GM03348 (cell line): ENCODE data around the gene MLC1.

Experiments
- DNase-seq: peaks from one replicate; pipeline ENCODE4 v3.0.0; 2012; ENCODE audit warnings: low spot score

Gene MLC1

DNA sequence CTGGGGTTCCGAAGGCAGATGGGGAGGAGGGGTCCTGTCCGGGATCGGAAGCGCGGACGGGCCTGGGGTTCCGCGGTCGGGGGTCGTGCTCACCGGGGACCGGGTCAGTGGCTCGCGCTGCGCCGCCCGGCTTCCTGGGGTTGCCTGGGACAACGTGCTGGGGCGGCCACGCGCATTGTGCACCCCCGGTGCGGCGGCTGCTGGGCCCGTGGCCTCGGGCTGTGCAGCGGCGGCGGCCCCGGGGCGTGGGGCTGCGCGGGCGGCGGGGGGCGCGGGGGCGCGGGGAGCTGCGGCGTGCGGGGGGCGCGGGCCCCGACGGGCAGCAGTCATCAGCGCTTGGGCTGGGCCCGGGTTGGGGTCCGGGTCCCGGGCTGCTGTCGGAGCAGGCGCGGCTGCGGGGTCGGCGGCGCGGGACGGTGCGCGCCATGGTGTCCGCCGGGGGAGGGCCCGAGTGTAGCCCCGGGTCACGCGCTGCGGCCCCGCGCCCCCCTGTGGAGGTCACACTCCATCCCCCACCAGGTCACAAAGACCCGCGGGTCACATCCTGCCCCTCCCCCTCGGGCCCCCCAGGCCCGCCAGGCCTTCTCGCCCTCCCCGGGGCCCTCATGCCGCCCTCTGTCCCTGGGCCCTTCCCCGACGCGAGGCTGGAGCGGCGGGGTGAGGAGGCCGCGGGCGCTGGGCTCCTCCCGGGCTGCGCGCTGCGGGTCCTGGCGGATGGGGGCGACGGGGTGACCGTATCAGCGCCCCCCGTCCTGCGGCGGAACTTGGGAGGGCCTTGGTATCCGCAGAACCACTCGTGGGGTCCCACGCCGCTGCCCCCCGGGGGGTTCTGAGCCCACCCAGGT is 26.9 kb downstream of the MLC1 start, which contains the start of gene TTLL8:
Gene TTLL8, minus strand, starts transcription at position 238 of the 845 bp plus-strand sequence.
- no peak for DNase-seq

DNA sequence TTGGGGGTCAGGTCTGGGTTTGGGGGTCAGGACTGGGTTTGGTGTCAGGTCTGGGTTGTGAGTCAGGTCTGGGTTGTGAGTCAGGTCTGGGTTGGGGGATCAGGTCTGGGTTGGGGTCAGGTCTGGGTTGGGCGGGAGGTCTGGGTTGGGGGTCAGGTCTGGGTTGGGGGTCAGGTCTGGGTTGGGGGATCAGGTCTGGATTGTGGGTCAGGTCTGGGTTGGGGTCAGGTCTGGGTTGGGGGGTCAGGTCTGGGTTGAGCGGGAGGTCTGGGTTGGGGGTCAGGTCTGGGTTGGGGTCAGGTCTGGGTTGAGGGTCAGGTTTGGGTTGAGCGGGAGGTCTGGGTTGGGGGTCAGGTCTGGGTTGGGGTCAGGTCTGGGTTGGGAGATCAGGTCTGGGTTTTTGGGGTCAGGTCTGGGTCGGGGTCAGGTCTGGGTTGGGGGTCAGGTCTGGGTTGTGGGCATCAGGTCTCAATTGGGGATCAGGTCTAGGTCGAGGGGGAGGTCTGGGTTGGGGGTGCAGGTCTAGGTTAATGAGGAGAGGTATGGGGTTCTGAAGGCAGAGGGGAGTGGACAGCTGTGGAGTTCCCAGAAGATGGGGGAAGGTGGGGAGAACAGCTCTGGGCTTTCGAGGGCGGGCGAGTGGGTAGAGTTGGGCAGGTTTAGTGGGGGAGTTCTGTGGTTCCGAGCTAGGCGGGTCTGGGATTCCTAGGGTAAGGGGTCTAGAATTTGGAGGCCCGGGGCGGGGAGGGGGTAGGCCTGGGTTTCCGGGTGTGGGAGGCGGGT is 27.8 kb downstream of the MLC1 start:
- DNase-seq, result no peak

DNA sequence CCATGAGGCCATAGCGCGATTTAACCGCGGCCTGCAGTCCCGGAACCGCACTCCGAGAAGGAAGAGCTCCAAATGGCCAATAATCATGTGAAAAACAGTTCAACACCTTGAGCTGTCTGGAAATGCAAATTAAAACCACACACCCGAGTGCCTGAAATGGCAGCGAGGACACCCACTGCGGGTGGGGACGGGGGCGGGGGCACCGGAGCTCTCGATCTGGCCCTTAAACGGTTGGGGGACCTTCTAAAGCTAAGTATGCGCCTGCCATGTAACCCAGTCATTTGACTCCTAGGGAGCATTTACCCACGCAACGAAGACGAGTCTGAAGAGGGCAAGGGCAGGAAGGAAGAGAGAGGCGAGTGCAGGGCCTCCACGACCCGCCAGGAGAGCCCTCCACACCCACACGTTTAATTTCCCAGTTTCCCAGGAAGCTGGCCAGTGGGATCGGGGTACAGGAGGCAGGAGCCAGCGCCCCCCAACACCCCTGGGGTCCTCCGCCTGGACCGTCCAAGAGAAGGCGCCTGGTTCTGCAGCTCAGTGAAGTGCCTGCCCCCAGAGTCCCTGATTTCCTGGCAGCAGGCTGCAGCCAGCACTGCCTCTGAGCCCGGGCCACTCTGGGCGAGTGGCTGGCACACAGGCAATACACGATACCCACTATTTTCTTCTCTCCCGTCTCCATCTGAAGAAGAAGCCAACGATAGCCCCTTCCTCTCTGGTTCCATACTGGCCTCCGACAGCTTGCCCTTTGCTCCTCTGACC is 28.8 kb downstream of the MLC1 start:
- DNase-seq, result no peak

DNA sequence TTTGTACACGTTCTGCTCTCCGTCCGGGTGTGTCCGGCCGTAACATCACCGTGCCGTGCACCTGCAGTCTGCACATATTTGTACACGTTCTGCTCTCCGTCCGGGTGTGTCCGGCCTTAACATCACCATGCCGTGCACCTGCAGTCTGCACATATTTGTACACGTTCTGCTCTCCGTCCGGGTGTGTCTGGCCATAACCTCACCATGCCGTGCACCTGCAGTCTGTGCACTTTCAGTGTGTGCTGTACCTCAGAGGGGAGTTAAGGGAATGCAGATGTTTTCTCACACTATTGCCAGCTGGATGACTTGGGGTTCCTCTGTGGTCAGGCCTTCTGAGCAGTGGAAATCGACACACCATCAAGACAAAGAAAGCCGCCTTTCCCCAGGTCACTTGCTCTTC is 31.4 kb downstream of the MLC1 start:
- no peak for DNase-seq

DNA sequence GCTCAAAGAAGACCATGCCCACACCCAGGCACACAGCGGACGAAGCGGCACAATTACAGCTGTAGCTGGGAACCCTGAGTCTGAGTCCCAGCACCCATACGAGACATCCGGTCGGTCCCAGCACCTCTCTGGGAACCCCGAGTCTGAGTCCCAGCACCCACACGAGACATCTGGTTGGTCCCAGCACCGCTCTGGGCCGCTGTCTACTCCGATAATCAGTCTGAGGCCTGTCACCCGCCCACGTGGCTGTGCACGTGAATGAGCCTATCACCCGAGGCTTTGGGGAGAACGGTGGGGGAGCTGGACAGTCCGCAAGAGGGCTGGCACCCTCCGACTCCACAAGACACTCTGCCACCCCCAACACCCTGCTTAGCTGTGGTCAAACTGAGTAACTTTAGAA is 33.3 kb downstream of the MLC1 start:
- no peak for DNase-seq

DNA sequence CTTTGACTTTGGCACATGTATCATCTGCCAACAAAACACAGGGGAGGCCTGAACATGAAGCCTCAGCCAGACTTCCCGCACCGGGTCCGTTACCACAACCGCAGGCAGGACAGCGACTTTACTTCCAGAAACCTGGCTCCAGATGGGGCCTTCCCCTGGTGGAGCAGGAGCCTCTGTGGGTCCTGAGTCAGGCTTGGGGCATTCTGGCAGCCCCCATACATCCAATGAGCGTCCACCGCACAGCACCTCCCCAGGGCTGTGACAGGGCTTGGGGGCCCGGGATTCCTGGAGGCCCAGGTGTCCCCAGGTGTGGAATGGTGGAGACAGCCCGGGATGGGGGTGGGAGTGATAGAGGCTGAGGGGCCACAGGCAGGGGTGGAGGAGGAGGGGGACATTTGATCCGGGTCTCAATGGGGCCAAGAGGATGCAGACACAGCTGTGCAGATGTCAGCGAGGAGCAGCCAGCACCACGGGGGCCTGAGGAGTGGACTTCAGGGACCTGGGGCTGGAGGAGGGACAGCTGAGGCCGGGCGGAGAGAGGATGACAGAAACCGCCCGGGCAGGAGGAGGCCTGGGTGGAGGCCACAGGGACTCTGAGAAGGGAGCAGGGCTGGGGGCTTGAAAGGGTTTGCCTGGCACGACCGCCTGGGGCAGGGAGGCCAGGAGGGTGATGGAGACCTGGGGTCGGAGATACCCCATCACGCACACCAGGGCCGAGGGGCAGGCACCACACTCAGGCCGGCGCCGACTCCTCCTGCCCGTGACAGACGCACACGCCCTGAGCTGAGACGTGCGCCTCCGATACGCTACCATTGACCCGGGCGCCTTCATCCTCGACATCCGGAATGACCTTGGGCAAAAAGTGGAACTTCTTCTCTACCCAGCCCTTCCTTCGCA is 35.7 kb downstream of the MLC1 start:
- DNase-seq, result no peak

DNA sequence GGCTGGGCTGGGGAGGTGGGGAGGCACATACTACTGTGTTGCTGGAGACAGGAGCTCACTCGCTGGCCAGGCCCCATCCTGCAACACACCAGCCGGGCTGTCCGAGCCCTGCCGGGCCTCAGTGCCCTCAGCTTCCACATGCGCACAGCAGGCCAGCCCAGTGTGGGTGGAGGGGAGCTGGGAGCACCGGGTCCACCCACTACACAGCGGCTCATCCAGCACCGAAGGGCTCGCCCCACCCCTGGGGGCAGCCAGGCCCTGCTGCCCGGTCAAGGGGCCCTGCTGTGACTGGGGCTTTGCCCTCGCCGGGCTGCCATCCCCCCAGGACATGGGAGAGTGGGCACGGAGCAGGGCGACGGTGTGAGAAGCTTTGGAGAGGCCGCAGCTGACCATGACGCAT is 36.4 kb downstream of the MLC1 start:
- DNase-seq, result no peak

DNA sequence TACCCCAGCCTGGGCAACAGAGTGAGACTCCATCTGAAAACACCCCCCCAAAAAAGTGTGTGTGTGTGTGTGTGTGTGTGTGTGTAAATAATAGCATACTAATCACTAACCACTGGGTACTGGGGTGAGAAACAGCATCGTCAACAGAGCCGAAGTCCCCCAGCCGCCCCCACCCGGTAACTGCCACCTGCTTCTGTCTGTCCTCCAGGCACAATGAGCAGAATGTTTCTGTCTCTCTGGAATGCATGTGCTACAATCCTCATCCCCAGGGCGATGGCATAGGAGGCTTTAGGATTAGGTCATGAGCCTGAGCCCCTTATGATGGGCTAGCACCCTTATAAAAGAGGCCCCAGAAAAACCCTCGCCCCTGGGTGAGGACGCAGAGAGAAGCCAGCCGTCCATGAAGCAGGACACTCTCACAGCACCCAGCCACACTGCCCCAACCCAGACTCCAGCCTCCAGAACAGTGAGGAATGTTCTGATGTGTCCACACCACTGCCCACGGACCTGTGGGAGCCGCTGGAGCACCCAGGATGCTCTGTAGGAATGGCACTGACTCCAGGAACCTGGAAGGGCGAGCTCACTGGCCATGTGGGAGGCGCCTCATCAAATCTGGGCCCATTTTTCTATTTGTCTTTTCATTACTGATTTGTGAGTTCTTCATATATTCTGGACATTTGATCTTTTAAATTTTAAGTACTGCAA is 37.0 kb downstream of the MLC1 start:
- DNase-seq, result no peak

DNA sequence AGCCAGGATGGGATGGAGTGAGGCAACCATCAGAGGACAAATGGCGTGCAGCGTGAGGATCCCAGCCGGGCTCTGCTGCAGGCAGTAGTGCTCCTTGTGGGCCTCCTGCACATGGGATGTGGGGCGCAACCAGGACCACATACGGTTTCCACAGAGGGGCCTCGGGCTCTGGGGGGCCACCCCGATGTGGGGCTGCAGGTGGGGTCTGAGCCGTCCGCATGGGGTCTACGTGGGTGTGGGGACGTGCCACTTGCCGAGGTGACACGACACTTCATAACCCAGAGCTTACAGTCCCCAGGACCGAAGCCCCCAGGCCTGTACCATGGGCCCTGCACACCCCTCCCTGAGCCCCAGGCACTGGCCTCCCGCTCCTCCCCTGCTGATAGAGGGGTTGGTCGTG is 37.9 kb downstream of the MLC1 start:
- DNase-seq, result no peak

DNA sequence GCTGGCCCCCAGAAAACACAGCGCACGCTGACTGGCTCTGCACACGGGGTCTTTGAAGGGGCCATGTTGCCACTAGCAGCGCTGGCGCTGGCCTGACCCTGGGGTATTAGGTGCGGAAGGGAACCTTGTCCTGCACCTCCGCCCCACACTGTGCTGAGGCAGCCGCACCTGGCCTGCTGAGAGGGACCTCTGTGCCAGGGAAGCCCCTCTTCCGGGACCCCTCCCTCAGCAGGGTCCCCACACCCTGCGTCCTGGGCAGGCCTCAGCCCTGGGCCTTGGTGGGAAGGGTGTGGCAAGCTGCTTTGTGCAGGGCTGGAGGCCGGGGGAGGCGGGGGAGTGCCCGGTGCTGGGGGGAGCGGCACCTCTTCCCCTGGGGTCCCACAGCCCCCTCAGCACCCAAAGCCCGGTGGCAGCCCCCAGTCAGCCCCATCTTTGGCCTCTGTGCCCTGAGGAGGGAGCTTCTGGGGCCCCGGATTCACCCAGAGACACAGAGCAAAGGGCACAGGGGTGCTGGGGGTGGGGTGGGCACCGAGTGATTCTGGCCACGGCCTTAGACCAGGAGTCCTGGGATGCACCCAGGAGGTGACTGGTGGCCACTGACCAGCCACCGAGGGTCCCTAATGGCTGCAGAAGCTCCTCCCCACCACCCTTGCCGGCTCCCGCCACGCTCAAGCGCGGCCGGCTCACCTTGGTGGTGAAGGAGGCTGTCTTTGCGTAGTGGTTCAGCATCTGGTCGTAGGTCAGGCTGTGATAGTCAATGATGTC is 38.6 kb downstream of the MLC1 start:
- no peak for DNase-seq

DNA sequence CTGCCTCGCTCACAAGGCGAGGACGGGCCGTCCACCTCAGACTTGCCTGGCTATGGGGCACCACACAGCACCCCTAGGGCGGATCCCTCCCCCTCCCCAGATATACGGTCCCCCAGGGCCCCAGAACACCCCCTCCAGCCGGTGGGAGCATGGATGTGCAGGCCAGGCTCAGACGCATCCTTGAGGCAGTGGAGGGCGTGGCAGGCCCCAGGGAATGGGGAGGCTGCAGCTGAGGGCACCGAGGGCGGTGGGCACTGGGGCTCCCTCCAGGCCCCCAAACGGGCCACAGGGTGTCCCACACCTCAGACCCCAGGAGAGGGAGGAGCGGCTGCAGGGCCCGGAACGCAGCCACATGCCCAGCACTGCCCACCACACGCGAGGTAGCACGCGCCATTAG is 39.2 kb downstream of the MLC1 start:
- no peak for DNase-seq

DNA sequence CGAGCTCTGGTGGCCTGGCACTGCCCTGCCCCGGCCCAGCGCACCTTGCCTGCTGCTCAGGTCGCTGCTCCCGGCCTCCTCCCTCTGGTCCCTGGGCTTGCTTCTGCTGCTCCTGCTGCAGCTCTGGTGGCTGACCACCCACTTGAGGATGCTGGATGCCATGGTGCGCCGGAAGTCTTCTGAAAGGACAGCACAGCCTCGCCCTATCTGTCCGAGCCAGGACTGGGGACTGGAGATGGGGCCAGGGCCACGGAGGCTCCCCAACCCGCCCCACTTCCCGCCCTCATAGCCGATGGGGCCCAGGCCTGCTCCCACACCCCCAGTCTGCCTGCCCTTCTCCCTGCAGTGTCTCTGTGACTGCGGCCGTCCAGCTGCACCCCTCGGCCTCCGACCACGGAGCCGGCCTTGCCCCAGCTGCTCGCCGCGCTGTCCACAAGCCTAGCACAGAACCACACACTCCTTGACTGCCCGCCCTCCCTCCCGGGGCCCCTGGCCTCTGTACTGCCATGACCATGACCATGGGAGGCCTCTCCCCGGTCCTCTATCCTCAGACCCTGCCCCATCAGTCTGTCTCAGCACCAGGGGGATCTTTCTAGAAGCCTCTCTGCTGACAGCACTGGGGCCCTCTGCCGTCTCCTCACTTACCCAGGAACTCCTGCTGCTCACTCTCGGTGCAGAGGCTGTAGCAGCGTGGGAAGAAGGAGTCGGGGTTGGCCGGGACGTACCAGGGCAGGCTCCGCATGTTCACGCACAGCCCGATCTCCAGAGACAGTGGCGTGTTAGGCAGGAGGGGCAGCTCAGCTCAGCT is 39.8 kb downstream of the MLC1 start:
- DNase-seq, result peak; percentile 4

DNA sequence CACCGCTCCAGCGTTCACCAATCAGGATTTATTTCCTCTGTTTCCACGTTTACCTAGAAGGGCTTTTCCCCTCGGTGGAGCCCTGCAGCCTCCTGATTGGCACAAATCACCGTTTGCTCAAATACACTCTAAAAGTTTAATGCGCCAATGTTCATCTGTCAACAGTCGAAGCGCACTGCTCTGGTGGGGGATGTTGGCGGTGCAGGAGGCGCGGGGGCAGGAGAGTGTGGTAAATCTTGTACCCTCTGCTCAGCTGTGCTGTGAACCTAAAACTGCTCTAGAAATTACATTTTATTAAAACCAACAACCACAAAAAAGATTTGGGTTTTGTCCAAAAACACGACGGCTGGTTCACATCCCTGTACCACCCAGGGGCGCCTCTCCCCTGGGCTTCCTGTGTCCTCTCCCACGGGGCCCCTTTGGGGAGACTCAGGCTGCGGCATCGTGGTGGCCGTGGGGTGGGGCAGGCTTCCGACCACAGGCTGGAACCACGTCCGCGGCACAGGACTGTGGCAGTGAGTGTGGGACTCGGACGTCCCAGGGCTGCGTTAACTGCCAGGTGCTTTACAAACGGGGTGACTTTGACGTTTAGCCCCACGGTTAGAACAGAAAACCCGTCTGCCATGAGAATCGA is 40.6 kb downstream of the MLC1 start:
- DNase-seq, result no peak

DNA sequence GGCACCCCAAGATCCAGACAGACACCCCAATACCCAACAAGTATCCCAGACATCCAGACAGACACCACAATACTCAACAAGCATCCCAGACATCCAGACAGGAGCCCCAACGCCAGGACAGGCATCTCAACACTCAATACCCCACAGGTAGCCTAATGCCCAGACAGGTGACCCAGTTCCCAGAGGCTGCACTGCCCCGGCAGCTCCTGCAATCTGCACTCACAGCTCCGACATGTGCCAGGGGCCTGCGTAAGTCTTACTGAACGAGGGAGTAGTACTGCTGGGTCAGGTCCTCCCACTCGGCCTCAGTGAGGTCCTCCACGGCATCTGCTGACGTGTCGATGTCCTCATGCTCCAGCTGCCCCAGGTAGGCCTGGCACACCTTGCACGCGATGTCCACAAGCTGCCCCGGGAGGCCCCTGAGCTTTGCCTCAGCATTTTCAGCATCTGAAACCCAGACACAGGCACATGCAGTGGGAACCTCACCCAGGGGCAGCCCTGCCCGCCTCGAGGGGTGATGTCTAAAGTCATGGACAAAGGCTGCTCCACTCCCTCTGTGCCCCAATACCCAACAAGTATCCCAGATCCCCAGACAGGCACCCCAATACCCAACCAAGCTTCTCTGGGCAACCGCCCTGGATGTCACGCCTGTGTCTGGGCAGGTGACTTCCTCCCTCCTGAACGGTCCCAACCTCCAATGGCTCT is 43.7 kb downstream of the MLC1 start:
- DNase-seq, result no peak

DNA sequence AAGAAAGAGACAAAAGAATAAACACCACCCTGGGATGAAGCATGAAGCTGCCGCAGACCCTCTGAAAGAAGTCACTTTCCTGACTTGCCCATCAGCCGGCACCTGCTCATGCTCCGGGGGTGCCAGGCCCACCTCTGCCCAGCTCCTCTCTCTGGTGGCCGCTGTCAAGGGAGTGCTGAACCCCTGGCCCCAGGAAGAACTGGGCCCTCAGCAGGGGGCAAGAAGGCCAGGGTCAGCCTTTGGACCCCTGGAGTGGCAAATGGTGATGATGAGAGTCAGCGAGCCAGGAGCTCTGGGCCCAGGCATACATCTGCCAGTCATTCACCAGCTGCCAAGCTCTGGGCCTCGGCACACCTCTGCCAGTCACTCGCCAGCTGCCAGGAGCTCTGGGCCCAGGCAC is 44.5 kb downstream of the MLC1 start:
- DNase-seq, result no peak

DNA sequence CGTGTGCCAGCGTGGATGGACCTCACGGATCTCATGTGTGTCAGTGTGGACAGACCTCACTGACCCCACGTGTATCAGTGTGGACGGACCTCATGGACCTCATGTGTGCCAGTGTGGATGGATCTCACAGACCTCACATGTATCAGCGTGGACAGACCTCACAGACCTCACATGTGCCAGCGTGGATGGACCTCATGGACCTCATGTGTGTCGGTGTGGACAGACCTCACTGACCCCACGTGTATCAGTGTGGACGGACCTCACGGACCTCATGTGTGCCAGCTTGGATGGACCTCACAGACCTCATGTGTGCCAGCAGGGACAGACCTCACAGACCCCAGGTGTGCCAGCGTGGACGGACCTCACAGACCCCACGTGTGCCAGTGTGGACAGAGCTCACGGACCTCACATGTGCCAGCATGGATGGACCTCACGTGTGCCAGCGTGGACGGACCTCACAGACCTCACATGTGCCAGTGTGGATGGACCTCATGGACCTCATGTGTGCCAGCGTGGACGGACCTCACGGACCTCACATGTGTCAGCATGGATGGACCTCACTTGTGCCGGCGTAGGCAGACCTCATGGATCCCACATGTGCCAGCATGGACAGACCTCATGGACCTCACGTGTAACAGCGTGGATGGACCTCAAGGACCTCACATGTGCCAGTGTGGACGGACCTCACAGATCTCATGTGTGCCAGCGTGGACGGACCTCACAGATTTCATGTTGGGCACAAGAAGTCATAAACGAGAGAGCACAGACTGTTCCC is 45.4 kb downstream of the MLC1 start:
- DNase-seq, result no peak

DNA sequence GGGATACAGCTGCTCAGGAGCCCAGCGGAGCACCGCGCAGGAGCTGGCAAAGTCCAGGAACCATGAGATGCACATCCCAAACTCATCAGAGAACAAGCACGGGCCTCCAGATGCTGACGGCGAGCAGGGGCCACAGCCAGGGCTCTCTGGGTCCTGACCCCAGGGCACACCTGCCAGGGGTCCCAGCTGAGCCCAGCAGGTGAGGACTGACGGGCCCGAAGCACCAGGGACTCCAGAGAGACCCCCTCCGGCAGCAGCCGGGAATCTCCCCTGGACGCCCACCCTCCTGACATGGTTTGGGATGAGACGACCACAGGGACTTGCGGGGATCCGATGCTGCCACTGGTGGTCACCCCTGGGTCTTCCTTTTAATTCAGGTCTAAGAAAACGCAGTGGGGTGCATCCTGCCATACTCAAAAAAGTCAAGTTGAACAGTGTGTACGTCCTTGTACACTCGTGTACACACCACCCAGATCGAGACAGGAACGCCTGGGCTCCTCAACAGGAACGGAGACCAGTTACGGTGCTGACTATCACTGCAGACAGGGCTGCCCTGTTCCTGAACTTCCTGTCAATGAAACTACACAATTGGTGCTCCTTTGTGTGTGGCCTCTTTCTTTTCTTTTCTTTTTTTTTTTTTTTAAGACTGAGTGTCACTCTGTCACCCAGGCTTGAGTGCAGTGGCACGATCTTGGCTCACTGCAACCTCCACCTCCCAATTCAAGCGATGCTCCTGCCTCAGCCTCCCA is 49.1 kb downstream of the MLC1 start:
- no peak for DNase-seq
